NCI-H748 (cell line): ENCODE results near the gene LSM4.
A peak's percentile ranks its signal among the peaks of the same experiment; 100 is the strongest.

ENCODE experiments used
- DNase-seq: peaks from one replicate; lab custom pipeline; 2025; ENCODE audit not compliant: unreplicated experiment; lab: John Stamatoyannopoulos, UW

Gene LSM4

GRCh38 chr19:18311502-18312091, 11.3 kb downstream of the LSM4 start:
- DNase-seq = no peak

- DNase-seq = no peak
These were observed 11.9 kb downstream of the LSM4 start for GRCh38 chr19:18310966-18311365.

- DNase-seq = no peak
These were observed 12.6 kb downstream of the LSM4 start for GRCh38 chr19:18310118-18310909.

GRCh38 chr19:18309525-18310064, 13.3 kb downstream of the LSM4 start:
- DNase-seq = no peak

GRCh38 chr19:18308948-18309325, 13.9 kb downstream of the LSM4 start:
- no peak for DNase-seq

- no peak for DNase-seq
These were observed 14.6 kb downstream of the LSM4 start for GRCh38 chr19:18308051-18308947.

- no peak for DNase-seq
These were observed 15.6 kb downstream of the LSM4 start for GRCh38 chr19:18307271-18307681.

GRCh38 chr19:18306888-18307260, 16.0 kb downstream of the LSM4 start:
- no peak for DNase-seq

- DNase-seq = no peak
These were observed 16.5 kb downstream of the LSM4 start for GRCh38 chr19:18306209-18306887.

GRCh38 chr19:18304458-18305310, 18.2 kb downstream of the LSM4 start:
- no peak for DNase-seq

- no peak for DNase-seq
These were observed 18.7 kb downstream of the LSM4 start for GRCh38 chr19:18304208-18304457.

GRCh38 chr19:18301718-18302111, 21.2 kb downstream of the LSM4 start:
- no peak for DNase-seq

- no peak for DNase-seq
These were observed 21.8 kb downstream of the LSM4 start for GRCh38 chr19:18300930-18301717.

- DNase-seq = no peak
These were observed 23.2 kb downstream of the LSM4 start for GRCh38 chr19:18299654-18300053.

- DNase-seq = no peak
These were observed 24.3 kb downstream of the LSM4 start for GRCh38 chr19:18298601-18299000.

- no peak for DNase-seq
These were observed 25.6 kb downstream of the LSM4 start for GRCh38 chr19:18297308-18297707.

GRCh38 chr19:18295034-18295451, 27.8 kb downstream of the LSM4 start:
- no peak for DNase-seq

GRCh38 chr19:18294467-18294864, 28.4 kb downstream of the LSM4 start:
- peak; percentile 78 for DNase-seq

GRCh38 chr19:18293642-18294466, 29.0 kb downstream of the LSM4 start:
- DNase-seq = no peak
